ENCODE results near the gene SLC7A14.

Gene SLC7A14

DNA sequence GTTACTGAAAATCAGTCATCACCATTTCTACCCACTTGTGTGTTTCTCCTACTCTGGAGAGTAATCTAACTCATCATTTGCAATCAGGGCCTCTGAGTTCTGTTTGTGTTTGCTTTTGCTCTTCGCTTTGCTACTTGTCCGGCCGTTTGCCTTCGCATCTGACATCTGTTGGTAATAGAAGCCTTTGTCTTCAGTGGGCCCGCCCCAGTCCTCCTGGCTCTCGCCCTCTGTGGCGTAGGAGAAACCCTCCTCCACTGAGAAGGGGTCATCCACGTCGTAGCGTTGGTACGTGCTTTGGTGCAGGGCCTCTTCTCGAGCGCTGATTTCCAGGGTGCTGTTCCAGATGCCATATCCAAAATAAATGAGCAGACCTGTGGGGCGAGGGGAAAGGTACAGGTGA, 118.9 kb downstream of the SLC7A14 start:
- DNase-seq = no peak

DNA sequence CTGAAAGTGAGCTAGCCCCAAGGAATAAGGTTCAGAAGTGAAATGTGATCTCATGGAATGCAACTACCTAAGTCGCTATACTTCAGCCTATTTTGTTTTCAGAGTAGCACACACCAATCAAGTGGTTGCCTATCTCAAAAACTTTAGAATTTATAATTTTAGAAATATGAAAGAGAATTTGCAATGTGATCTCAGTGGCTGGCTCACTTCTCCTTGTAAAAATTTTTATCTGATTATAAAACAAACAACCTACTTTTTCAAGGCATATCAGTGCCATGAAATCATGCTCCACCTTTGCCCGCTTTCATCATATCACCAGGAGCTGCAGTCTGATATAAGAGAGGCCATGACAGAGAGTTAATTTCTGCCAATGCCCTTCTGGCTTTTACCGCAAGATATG, 119.9 kb downstream of the SLC7A14 start:
- DNase-seq = no peak

DNA sequence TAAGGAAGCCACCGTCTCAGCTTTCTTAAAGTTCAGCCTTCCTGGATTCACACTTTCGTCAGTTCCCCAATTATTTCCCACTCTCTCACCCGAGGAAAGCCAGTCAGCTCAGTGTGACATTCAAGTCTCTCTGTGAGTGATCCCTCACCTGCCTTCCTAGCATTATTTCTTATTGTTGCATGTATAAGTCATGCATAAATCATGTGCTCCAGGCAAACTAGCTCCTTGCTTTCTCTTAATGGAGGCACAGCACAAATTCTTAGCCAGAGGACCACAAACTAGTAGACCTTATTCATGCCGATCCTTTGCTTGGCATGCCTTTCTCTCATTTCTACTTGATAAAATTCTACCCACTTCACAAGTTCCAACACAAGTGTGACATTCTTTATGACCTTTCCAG, 122.9 kb downstream of the SLC7A14 start:
- no peak for DNase-seq

DNA sequence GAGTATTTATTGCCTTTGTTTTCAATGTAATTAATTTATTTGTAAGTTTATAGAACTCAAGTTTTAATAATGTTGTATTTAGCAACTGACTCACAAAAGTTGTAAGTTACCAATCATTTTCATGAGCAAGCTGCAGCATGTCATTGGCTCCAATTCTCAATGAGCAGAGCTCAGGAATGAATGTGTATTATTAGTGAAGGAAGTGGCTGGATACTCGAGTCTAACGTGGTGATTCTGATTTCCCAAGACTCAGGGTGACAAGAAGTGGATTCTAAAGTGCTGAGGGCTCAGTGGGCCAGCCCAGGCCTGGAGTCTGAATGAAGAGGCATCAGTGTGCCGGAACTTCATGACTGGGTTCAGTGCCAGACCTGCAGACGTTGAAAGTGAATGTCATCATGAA, 127.6 kb downstream of the SLC7A14 start:
- no peak for DNase-seq

DNA sequence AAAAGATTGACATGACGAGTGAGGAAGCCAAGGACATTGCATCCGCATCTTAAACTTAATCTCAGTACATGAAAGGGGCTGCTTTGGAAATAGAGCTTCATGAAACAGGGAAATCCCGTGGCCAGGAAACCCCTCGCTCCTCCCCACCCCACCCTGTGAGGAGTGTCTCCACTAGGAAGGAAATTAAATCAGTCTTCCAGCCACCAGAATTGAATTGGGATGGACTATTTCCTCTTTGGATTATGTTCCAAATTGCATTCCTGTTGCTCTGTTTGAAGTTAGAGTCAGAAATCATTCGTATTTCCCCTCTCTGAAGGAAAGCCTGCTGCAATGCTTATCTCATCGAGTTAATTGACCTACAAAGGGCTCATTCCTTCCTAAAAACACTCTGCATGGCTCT, 131.4 kb downstream of the SLC7A14 start:
- no peak for DNase-seq

DNA sequence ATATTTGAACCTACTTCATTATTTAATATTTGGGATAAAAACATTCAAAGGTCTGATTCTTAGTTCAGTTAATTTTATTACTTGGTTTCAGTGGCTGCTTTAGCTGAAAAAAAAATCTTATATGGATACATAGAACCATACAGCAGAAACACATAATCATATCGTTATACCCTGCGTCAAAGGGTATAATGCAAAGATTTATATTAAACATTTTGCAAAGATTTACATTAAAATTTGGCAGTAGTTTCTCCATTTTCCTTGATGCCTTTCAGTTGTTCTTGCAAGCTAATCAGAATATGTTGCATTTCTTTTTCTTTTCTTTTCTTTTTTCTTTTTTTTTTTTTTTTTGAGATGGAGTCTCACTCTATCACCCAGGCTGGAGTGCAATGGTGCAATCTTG, 135.8 kb downstream of the SLC7A14 start:
- no peak for DNase-seq

DNA sequence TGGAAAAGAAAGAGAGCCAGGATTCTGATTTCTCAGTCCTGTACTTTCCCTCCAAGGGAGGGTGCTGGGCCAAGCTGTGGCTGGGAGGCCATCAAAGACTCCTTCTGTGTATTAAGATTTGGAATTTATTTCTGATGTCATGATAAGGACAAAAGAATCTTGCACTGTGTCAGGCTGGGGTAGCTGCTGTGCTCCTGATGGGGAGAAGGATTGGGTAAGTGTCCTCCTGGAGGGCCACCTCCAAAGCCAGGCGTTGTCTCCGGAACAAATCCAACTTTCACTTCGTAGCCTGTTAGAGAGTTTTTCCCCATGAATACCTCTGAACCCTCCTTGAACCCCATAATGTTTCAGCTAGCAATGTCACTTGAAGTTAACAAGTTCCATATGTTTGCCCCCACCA, 137.3 kb downstream of the SLC7A14 start:
- no peak for DNase-seq

DNA sequence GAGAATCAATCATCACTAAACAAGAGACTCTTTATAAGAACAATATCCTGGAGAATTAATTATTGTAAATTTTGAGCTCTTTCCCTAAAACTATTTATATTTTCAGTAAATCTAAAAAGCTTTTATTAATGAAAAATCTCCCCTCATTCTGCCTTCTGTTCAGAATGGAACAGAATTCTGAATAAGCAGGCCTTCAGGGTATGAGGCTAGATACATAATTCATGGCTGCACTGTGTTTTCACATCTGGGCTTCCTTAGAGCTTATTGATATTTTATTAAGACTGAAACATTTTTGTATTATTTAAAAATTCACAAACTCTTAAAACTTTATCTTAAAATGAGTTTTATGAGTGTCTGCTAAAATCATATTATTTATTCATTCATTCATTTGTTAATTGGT, 142.4 kb downstream of the SLC7A14 start:
- DNase-seq = no peak

DNA sequence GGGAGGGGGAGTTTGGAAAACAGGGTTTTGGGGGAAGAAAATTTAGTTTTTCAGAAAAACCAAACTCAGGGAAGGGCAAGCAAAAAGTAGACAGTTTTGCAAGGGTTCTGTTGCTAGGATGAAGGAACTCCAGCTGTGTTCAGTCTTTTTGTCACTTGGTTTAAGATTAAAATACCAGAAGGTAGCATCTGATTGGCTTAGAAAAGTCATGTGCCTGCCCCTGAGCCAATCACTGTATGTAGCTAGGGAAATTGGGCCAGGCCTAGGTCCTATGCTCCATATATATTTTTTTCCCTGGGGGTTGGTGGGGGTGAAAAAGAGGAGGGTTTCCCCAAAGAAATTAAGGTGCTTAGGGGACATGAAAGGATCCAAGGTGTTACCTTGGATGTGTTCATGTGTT, 142.9 kb downstream of the SLC7A14 start:
- no peak for DNase-seq

DNA sequence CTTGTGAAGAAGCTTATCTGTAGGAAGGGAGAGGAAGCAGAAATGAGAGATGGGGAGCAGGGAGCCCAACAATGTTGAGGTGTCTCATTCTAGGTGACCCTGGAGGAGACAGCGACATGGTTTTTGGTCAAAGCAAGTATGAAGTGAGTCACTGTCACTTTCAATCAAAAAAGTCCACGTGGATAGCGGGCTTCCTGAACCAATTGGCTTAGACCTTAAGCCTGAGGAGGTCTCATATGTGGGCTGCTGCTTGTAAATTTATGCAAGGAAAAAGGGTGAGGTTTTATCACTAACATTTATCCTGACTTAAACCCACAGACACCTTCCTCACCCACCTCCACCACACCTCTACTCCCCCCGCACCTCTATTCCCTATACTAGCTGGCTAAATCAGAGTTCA, 144.5 kb downstream of the SLC7A14 start:
- DNase-seq = no peak

DNA sequence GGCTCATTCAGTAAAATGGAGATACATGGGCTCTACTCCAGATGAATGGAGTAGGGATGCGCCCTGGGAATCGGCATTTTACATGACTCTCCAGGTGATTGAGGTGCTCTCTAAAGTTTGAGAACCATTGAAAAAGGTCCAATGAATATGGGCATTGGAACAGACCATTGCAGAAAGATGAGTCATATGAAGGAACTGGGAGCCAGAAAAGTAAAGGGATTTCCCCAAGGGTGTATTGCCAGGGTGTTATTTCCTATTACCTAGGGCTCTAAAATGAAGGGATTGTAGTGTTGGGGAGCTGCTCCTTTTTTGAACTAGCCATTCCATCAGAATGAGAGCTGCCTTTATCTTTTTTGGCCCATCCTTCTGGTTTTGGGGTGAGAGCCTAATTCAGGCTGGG, 145.5 kb downstream of the SLC7A14 start:
- DNase-seq = no peak

DNA sequence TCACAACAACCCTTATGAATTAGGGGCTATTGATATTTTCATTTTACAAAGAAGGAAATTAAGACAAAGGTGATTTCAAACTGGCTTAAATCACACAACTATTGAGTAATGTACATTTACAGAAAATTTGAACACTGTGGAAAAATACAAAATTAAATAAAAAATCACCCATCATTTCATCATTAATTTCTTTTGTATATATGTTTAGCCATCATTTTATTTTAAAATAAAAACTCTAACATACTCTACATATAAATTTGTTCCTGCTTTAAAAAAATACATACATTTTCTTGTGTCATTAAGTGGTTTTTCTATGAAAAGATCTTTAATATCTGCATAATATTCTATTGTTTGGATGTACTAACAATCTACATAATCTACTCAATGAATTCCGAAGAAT, 147.0 kb downstream of the SLC7A14 start:
- DNase-seq = no peak

DNA sequence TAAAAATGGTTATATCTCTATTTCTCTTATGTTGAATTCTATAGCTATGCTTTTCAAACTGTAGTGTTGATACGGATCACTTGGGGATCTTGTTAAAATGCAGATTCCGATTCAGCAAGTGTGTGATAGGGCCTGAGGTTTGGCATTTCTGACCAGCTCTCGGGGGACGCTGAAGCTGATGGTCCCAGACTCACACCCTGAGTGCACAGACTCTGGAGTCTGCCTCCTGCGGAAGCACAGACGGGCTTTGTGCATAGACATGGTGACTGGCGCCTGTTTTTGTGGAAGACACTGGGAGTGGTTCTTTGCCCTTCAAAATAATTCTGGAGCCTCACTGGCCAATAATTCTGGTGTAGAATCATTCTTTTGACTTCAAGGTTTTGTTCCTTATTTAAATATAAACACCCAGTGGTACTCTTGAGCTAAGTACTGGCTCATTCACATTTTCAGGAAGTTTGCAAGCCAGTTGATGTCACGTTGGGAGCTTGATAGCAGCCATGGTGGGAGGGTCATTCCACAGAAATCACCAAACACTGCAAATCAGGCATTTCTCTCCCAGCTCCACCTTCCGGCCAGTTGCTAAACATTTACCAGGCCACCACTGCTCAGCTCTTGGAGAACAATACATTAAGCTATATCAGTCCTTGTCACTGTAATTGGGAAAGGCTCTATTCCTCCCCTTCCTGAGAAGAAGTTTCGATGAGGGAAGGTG, 148.0 kb downstream of the SLC7A14 start:
- no peak for DNase-seq

DNA sequence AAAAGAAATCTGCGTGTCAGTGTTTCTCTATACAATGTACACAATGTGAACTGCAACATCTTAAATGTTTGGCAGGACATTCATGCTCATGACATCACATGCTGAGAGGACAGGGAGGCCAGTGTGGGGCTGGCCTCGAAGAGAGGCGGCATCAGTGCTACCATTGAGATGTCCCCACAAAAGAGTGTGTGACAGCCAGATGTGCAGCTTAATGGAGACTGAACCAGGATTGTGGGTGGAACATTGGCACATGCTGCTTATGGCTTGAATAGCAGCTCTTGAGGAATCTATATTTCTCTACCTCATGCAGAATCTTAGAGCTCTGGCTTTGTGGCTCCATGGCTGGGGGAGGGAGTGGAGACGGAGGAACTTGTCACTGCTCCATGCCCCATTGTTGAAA, 148.7 kb downstream of the SLC7A14 start:
- no peak for DNase-seq

DNA sequence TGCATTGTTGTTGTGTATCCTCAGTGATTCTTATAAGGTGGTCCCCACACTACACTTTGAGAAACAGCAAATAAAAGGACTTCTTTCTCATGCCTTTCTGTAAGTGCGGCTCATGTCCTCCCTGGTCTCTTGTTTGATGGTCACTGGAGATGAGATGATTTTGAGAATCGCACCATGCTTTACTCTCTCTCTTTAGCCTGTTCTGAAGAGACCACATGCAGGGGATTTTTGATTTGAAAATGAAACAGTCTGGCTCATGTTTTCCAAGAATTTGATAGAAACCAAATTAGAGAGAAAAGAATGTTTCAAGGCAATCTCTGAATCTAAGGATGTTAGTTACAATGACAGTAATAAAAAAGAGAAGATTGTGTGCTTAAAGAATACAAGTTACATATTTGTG, 149.2 kb downstream of the SLC7A14 start:
- DNase-seq = no peak

DNA sequence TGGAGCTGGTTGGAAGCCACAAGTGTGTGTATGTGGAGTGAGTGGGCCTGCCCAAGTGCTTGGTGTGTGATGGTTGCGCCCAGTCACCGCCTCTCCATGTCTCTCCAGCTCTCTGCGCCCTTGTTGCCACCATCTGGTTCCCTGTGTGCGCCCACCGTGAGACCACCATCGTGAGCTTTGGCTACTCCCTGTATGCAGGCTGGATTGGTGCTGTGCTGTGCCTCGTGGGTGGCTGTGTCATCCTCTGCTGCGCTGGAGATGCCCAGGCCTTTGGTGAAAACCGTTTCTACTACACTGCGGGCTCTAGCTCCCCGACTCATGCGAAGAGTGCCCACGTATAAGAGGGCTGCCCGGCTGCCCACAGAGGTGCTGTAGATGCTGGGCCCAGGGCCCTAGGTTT, 153.5 kb downstream of the SLC7A14 start:
- DNase-seq = no peak

DNA sequence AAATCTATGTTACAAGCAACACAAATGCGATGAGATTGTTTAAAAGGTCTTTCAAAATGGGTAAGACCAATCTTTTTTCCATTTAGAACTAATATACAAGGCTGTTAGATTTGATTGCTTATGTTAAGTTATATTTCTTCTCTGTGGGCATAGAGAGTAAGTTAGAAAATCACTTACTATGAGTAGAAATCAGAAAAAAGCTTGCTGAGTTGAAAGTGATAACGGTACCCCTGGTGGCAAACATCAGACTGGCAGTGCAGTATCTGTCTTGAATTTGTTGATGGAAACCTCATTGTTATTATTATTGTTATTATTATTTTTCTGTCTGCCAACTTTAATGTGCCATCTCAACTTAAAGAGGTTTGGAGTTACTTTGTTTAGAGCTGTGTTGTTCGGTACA, 154.8 kb downstream of the SLC7A14 start:
- no peak for DNase-seq

DNA sequence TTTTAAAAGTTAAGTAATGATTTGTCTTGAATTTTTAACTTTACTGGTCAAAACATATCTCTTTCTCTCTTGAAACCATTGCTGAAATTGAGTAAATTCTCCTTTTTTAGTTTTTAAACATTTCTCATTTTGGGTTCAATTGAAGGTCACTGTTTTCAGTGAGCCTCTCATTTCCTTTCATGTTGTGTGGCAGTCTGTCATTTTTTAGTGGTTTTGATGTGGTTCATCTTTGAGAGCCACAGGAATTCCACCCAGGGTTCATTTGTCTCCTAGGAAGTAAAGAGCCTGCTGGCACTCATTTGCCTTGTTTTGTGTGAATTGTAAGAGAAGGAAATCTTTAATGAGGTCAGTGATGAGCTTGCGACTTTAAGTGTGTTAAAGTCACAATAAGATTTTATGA, 156.8 kb downstream of the SLC7A14 start:
- DNase-seq = no peak

DNA sequence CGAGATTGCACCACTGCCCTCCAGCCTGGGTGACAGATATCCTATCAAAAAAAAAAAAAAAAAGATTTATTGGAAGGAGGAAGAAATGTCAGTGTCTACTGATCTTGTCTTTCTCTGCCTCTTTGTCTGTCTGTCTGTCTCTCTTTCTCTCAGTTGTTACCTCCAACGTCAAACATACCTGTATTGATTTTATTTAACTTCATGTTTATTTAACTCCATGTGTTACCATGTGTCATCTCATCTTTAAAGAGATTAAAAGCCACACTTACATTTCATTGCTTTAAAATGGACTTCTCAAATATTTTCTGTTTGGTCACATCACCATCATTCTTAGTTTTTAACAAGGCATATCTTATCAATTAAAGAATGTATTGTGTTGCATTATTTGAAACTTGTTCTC, 157.8 kb downstream of the SLC7A14 start:
- no peak for DNase-seq

DNA sequence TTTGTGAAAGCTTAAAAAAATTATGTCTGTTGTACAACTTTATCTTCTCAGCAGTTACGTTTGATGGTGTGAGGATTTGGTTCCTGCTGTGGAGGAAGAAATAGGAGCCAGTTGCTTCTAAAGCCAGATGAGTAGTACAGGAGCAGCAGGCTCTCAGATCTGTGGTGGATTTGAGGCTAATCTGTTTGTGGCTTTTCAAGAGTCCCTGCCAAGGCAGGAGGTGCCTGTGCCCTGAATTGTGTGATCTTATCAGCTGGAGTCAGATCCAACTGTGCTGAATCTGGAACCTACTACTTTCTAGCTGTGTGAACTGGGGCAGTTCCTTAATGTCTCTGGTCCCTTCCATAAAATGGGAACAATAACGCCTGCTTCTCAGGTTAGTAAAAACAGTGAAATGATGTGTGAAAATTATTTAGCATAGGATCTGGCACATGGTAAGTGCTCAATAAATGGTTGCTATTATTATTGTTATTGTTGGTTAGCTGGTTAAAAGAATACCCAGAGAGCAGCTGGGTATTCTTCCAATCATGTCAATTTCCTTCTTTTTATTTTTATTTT, 159.6 kb downstream of the SLC7A14 start:
- DNase-seq = no peak

DNA sequence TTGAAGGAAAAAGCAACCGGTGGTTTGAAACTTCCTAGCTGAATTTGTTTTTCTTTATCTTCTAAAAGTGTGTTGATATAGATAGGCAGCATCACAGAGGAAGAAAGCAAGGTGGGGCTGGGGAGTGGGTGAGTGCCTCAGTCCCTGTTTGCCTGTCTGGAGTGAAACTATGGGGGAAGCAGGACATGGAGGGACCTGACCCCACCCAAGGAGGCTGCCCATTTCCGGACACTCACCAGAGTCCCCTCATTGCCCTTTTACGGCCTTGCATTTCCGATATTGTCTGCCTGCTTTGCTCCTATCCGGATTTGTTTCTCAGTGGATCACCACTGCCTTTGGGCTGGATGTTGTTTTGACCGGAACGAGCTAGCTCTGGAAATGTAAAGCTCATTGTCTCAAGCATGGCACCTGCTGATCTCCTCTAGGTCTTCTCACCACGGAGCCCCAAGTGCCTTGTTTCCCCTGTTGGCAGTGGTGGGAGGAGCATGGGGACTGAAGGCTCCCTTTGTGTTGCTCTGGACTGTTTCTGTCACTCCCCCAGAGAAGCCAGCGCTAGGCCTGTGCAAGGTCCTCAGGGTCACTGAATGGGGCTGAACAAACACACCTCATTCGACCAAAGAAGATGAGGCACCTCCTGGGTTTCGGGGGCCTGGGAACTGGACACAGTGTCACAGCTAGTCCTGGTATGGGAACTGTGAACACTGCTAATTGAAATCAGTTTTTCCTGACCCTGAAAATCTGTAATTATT, 160.2 kb downstream of the SLC7A14 start:
- DNase-seq = no peak

DNA sequence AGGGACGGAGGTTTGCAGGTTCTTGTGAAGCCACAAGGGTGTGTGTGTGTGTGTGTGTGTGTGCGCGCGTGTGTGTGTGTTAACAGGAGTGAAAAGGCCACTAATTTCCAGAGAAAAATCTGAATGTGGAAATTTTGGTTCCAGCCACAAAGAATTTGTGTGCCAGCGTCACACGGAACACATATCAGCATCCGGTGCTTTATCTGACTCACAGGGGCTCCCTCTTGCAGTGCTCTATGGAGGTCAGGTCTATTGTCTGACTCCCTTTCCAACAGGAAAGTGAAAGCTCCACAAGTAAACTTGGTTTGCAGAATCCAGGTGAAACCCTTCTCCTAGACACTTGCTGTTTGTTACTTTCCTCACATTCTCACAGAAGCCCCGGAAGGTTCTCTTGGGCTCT, 161.0 kb downstream of the SLC7A14 start:
- no peak for DNase-seq

DNA sequence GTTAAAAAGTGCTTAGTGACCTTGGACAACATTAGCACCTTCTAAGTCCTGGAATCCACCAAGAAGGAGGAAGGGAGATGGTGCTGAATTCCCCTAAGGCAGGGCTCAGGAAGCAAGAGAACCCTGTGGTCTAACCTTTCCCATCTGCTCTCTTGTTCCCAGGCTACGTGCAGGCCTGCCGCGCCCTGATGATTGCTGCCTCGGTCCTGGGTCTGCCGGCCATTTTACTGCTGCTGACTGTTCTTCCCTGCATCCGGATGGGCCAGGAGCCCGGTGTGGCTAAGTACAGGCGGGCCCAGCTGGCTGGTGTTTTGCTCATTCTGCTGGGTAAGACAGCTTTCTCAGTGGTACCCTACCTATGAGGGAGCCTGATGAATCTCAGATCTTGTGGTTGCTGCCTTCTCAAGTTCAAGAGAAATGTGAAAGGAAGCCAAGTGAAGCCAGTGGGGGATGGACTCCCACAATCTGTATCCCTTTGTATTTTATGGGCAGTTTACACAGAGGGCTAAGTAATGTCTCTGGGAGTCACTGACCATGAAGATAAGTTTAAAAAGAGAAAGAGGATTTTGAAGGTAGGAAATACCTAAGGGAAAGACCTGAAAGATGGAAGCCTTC, 162.8 kb downstream of the SLC7A14 start:
- DNase-seq = no peak

DNA sequence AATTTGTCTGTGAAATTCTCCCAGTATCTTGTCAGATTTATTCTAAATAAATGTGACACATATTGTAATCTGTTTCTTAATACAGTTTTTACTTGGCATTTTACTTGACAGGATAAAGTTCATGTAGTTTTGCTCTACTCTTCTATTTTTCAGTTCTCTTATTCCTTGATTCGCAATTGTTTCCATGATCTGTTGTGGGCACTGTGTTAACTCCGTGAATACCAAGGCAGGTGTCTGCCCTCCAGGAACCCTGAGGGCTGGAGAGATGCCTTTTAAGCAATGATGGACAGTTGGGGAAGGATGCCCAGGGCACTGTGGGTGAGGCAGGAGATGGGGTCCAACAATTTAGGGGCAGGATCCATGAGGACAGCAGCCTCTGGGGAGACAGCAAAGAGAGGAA, 164.1 kb downstream of the SLC7A14 start:
- DNase-seq = no peak
